Transverse colon (tissue), 3 donors: ENCODE data around the gene OTOG.

ENCODE experiments used
- CTCF ChIP-seq, 5 experiments: fragments of 200-600 bp in 3 of 5; fragments of 450-650 bp in 2 of 5; sonication (generic) in 3 of 5; IDR thresholded peaks; 1 replicate in 2 of 5; 2 replicates in 3 of 5; pipeline ENCODE4 v1.5.1; 2016 to 2017; ENCODE audit warnings: antibody characterized with exemption in 5 of 5, inconsistent platforms in 3 of 5, mild to moderate bottlenecking in 2 of 5, moderate library complexity in 1 of 5
- EP300 ChIP-seq: sonication (generic); formaldehyde crosslinking; IDR thresholded peaks from one replicate; pipeline ENCODE4 v1.6.1; 2017; ENCODE audit warnings: antibody characterized with exemption, low read depth
- POLR2A ChIP-seq: fragments of 450-650 bp; IDR thresholded peaks from one replicate; pipeline ENCODE4 v1.6.1; 2016; ENCODE audit warnings: antibody characterized with exemption, mild to moderate bottlenecking, moderate library complexity

- TF ChIP-seq CTCF (IDR thresholded peaks at IDR 0.05): no peak
- no peak for TF ChIP-seq EP300
- no peak for TF ChIP-seq POLR2A
Observed at GRCh38 chr11:17595526-17596309, 48.7 kb downstream of the OTOG start.
